ENCODE measurements around the gene PATL2.

- TF ChIP-seq EZH2 (IDR thresholded peaks at IDR 0.05; ENCODE audit: insufficient read depth, poor library complexity, severe bottlenecking), result no peak
- no peak for TF ChIP-seq EZH2phosphoT487 (IDR thresholded peaks at IDR 0.05; ENCODE audit: insufficient read depth, low read depth)
Observed at GRCh38 chr15:44715142-44715796, 4.1 kb upstream of the PATL2 start.
